Measurements from ENCODE around the gene CBFA2T3.
"Not testable (repeated sequence)": the region's sequence is repeated elsewhere in the genome, so short reads cannot be mapped to it uniquely, and the experiment has no call there.

Gene CBFA2T3

GRCh38 chr16:88893127-88893968 lies 83.7 kb downstream of the CBFA2T3 start:
- no peak for DNase-seq (ENCODE audit: low read depth, low spot score)

GRCh38 chr16:88892065-88892464 lies 84.9 kb downstream of the CBFA2T3 start:
- no peak for DNase-seq (ENCODE audit: low read depth, low spot score)

GRCh38 chr16:88891083-88891482 lies 85.9 kb downstream of the CBFA2T3 start:
- no peak for DNase-seq (ENCODE audit: low read depth, low spot score)

GRCh38 chr16:88889702-88890352 lies 87.2 kb downstream of the CBFA2T3 start:
- not testable (repeated sequence) for DNase-seq (ENCODE audit: low read depth, low spot score)

GRCh38 chr16:88888461-88889387 lies 88.3 kb downstream of the CBFA2T3 start:
- no peak for DNase-seq (ENCODE audit: low read depth, low spot score)

GRCh38 chr16:88888057-88888456 lies 89.0 kb downstream of the CBFA2T3 start:
- no peak for DNase-seq (ENCODE audit: low read depth, low spot score)

- DNase-seq (ENCODE audit: low read depth, low spot score), result no peak
Observed at GRCh38 chr16:88886845-88887521, 90.0 kb downstream of the CBFA2T3 start.

GRCh38 chr16:88886420-88886844 lies 90.6 kb downstream of the CBFA2T3 start:
- DNase-seq (ENCODE audit: low read depth, low spot score), result no peak

GRCh38 chr16:88885693-88886280 lies 91.2 kb downstream of the CBFA2T3 start:
- no peak for DNase-seq (ENCODE audit: low read depth, low spot score)

- no peak for DNase-seq (ENCODE audit: low read depth, low spot score)
Observed at GRCh38 chr16:88884569-88885271, 92.3 kb downstream of the CBFA2T3 start.

GRCh38 chr16:88883946-88884345 lies 93.1 kb downstream of the CBFA2T3 start:
- no peak for DNase-seq (ENCODE audit: low read depth, low spot score)

- no peak for DNase-seq (ENCODE audit: low read depth, low spot score)
Observed at GRCh38 chr16:88883117-88883895, 93.7 kb downstream of the CBFA2T3 start.

- DNase-seq (ENCODE audit: low read depth, low spot score), result no peak
Observed at GRCh38 chr16:88882358-88883030, 94.5 kb downstream of the CBFA2T3 start.

GRCh38 chr16:88881675-88882357 lies 95.2 kb downstream of the CBFA2T3 start:
- no peak for DNase-seq (ENCODE audit: low read depth, low spot score)

GRCh38 chr16:88881007-88881615 lies 95.9 kb downstream of the CBFA2T3 start:
- DNase-seq (ENCODE audit: low read depth, low spot score), result peak; percentile 26

GRCh38 chr16:88880226-88881006 lies 96.6 kb downstream of the CBFA2T3 start:
- DNase-seq (ENCODE audit: low read depth, low spot score), result no peak

- DNase-seq (ENCODE audit: low read depth, low spot score), result no peak
Observed at GRCh38 chr16:88879788-88880055, 97.3 kb downstream of the CBFA2T3 start.
